Fibroblast of skin of right biceps (primary cell): ENCODE data around the gene PALD1.
"Not testable (repeated sequence)": the region's sequence is repeated elsewhere in the genome, so short reads cannot be mapped to it uniquely, and the experiment has no call there.

Source experiments
- DNase-seq: peaks from one replicate; pipeline ENCODE4 v3.0.0-alpha.2; 2013

The PALD1 gene

DNA sequence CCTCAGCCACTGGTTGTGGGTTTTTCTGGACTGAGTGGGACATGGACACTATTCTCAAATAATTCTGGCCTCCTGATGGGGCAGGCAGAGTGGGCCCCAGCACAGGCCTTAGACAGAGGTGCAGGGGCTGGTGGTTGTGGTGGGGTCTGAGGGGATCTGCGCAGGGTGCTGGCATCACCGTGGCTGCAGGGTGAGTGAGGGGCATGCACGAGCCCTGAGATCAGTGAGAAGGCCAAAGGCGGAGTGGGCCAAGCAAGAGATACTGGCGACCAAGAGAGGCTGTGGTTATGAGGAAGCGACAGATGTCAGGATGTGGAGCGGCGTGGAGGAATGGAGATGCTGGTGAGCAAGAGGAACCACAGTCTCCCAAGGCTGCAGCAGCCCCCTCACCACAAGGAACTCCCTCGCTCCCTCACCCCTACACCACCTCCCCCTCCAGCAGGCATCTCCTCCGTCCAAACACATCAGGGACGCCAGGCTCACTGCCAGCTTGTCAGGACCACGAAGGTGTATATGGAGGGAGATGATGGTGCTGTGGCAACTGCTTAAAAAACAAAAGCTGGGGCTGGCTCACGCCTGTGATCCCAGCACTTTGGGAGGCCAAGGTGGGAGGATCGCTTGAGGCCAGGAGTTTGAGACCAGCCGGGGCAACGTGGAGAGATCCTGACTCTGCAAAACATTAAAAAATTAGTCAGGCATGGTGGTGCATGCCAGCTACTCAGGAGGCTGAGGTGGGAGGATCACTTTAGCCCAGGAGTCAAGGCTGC, 114.4 kb downstream of the PALD1 start:
- DNase-seq, result no peak

DNA sequence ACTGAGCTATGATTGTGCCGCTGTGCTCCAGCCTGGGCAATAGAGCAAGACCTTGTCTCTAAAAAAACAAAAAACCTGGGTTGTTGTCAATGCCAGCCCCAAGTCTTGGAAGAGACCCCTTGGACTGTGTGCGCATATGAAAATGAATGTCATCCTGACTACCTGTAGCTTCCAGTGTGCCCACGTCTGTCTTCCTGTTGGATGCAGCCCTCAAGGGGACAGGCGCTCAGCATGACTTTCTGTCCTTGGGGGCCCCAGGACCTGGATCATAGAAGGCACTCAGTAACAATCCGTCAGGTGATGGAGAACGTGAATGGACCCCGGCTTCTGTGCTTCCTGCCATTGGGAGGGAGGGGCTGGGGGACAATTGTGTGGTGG, 114.9 kb downstream of the PALD1 start:
- no peak for DNase-seq

DNA sequence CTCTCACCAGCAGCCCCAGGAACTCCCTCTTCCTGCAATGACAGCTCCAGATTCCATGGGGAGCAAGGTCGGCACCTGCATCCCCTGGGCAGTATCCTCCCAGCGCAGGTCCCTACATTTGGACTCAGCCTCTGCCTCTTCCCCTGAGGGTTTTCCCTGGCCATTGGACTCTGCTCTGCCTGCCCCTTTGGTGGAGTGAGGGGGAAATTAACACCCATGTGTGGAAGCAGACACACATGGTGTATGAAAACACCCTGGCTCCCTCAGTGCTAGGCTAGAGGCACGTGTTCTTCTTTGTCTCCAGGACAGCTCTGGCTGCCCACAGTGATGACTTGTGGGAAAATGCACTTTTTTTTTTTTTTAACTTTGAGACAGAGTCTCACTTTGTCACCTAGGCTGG, 115.6 kb downstream of the PALD1 start:
- DNase-seq, result no peak

DNA sequence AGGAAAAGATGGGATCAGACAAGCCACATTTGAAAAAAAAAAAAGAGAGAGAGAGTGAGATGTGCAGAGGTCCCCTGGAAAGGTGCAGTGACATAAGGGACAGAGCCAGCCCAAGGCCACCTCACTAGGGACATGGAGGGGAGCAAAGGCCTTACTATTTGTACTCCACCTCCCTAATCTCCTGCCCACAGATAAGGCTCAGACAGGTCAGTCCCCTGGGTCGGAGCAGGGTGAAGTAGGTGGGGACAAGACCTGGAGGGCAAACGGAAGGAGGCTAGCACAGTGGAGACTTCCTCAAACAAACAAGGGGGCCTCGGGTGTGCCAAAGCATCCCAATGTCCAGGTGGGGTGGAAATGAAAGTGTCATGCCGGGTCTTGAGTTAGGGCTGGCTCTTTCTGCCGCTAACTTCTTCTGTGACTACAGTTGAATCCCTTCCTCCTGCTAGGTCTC, 117.0 kb downstream of the PALD1 start:
- no peak for DNase-seq

DNA sequence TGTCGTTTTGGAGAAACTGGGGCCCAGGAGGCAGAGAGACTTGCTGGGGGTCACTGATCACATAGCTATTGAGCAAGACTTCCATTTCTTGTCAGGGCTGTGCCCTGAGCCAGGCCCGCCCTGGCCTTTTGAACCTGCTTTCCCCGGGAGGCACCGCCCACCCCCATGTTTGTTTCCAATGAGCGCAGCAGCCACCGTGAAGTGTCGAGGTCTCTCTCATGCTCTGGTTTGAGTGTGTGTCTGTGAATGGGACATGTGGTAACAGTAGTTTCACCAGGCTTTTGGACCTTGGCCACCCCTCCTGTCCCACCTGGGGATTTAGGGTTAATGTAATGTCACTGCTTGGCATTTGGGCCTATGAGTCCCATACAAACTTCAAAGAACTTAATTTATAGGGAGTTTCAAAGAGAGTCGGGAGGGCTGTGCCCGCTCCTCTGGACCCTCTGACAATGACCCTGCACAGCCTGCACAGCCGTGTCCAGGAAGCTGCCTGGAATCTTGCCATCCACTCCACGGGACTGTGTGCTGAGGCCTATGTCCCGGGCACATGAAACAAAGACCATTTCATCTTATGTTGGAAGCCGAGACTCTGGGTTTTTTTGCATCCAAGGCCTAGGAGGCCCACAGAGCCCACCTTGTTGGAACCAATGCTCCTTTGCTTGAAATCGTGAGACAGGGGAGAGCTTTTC, 117.7 kb downstream of the PALD1 start:
- no peak for DNase-seq

DNA sequence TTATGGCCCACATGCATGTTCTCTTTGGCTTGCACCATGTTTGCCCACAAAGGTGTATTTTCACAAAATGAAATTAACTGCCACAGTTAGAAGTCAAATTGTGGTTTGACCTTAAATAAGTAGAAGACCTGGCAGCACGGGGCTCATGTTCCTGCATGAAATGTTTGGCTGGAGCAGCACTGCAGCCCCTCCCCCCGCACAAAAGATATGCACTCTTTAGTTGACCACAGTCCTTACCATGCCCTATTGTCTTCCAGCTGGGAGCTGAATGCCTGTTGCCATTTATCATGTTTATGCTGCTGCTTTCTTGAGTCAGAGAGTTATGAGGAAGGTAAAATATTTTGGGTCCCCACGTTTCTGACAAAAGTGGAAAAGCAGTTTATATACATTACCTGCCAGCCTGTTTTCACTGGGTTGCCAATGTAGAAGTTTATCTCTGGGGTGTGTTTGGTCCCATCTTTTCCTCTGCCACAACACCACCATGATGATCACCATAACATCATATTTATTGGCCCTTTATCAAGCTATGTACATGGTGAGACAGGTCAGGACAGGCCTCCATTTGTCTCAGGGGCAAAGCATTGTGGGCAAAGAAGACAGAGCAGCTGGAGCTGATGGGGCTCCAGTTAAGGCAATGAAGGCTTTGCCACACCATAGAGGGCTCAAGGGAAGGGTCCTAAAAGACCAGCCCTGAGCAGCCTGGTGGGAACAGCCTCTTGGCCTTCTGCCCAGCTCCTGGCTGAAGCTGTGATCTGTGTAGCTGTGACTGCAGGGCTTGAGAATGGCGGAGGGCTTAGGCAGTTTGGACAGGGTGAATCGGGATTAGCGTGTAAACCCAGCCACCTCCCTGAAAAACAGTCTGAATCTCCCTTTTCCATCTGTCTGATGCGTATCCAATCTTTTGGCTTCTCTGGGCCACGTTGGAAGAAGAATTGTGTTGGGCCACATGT, 118.6 kb downstream of the PALD1 start:
- DNase-seq, result no peak

DNA sequence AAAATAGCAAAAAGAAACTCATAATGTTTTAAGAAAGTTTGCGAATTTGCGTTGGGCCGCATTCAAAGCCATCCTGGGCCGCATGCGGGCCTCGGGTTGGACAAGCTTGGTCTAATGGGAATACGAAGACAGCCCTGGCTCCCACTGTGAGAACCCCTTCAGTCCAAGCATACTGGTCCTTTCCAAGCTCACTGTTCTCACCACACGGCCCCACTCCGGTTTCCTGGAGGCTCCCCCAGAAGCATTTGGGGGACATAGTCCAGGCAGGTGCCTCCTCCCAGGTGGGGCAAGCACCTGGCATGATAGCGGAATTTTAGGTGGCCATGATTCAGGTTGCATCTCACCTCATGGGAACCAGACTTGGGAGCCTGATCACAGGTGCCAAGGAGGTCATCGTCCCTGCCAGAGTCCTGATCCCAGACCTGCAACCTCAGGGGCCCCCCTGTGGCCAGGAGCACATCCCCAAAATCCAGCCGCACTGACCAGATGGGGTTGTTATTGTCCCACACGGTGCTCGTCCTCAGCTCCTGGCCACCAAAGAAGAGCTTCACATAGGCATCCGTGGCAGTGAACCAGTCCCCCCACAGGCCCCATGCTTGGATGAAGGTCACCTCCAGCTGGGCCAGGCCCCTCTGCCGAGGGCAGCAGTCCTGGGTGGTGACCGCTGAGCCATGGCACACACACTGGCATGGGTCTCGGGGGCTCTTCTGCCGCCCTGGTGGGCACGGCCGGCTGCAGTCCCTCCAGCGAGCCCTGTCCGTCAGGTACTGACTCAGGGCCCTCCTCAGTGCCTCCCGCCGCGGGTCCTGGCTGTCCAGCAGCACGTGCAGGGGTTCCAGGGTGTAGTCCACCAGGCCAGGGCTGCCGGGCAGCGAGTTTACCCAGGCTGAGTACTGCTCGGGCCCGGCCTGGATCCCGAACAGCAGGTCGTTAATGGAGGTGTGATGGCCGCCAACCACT, 119.6 kb downstream of the PALD1 start:
- DNase-seq, result no peak

DNA sequence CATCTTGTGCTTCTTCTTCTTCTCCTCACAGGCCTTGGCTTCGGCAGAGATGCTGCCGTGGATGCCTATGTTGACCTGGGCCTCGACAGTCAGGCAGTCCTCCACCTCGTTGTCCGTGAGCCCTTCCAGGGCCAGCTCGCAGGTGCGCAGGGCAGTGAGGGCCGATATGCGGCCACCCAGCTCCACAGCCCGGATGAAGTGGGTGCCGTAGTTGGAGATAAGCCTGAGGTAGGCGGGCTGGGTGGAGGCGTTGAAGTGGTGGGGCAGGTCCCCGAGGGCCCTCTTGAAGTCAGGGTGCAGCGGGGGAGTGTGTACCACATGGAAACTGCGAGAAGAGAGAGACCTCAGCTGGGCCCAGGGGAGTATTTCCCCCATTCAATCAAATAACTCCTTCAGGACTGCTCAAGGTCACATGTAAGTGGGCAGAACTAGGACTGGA, 120.3 kb downstream of the PALD1 start:
- DNase-seq, result no peak

DNA sequence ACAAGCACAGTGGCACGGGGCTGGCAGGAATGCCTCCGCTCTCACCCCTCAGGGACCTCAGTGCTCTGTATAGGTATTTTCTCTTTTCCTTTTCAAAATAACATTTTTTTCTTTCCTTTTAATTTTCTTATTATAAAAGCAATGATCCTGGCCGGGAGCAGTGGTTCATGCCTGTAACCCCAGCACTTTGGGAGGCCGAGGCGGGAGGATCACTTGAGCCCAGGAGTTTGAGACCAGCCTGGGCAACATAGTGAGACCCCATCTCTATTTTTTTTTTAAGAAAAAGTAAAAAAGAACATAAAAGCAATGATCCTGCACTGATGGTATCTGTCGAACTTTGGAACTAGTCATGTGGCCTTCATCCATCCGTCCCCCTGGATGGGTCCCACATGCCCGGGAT, 120.8 kb downstream of the PALD1 start:
- no peak for DNase-seq

DNA sequence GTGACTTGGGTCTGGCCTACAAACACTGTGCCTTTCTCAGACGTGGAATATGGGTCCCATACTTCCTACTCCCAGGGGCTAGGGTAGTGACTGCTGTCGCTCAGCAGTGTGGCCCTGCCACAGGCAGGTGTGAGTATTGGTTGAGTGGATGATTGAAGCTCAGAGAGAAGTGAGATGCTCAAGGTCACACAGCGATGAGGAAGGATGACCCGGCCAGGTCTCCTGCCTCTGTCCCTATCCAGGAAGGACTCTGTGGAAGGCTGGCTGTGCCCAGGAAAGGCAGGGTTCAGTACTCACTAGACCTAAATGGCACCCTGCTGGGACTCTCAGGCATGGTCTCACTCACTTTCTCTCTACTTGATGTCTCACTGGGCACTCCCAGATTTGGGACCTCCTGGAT, 121.2 kb downstream of the PALD1 start:
- DNase-seq, result no peak

DNA sequence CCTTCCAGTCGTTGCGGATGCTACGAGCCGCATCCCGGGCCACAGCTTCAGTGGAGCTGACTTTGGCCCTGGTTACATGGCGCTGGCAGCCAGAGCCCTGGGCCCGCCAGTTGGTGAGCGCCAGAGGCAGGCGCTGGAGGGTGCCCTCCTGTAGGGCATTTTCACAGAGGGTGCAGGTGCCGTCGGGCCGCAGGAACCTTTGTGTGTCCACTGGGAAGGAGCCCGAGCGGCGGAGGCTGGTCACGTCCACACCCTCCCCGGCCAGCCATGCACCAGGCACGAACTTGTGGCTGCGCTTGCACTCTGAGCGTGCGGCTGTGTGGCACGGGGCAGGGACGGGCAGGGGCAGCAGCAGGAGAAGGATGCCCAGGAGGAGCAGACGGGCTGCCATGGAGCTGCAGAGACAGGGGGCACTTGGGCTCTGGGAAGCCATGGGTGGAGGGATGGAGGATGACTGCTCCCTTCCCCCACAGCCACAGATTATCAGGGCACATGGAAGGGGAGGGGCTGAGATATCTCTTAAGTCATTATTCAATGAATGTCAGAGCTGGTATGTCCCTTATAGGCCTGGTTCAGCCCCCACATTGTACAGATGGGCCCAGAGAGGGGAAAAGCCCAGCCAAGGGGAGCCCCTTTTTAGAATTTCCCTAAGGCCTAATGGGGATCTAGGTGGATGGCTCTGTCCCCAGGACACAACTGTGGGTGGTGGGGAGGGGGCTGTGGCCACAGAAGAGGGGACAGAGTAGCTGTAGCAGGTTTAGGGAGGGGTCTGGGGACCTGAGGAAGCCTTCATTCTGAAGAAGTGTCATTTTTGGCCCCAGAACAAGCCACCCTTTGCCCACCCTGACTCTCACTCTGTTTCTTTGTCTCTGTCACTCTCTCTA, 122.2 kb downstream of the PALD1 start:
- no peak for DNase-seq

DNA sequence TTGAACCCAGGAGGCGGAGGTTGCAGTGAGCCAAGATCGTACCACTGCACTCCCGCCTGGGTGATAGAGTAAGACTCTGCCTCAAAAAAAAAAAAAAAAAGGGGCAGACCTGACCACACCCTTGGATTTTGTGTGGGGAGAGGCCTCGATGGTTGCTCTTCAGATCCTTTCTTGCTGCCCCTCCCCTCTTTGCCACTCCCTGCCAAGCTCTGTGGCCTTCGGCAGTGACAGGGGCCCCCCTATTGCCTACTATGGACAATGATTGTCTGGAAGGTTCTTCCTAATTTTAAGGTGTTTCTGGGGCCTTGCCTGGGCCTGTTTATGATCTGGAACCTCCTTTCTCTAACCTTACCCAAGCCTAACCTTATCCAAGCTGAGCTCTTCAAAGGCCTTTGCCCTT, 123.2 kb downstream of the PALD1 start:
- DNase-seq, result no peak

DNA sequence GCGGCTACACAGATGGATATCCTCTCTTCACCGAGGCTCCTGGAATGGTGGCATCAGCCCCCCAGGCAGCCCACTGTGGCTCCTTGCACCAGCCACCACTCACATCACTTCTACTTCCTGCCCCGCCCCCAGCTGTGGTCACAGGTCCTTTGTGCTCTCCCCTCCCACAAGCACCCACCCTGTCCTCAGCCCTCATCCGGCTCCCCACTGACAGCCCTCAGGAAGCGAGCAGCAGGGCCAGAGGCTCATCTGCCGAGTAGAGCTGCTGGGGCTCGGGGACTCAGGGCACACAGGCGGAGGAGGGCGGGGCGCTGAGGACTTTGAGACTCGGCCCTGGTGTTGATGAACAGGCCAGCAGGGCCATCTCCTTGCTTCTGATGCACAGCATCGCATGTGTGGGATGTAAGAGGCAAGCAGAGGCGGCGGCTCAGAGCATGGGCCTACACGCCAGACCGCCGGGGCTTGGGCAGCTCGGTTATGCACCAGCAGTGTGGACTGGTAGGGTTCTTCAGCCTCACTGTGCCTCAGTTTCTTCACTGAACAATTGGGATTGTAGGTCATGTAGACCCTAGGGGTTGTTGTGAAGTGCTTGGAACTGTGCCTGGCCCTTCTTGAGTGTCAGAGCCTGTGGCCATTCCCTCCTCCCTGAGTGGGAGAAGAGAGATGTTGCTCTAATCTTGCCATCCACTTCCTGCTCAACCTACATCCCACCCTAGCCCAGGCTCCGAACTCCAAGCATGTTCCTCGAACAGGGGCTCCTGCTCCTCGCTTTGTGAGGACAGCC, 124.3 kb downstream of the PALD1 start, which contains the start of gene PRF1:
PRF1 (minus strand) TSS at position 77 of the 784 bp plus-strand sequence. CDS start 1,839 bp downstream, outside the sequence.
- no peak for DNase-seq

DNA sequence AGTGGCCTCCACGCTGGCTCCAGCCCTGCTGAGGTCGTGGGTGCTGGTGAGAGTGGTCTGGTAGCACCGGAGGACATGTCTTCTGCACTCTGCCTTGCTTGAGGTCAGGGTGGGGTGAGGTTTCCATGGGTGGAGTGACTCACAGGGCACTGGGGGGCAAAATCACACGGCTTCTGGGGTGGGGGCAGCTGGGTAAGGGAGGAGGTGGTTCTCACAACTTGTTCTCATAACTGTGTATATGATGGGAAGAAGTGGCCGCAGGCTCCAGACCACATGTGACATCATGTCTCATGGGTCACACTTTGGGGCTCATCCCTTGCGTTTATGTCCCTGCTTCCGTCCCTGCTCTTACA, 124.9 kb downstream of the PALD1 start:
- no peak for DNase-seq

DNA sequence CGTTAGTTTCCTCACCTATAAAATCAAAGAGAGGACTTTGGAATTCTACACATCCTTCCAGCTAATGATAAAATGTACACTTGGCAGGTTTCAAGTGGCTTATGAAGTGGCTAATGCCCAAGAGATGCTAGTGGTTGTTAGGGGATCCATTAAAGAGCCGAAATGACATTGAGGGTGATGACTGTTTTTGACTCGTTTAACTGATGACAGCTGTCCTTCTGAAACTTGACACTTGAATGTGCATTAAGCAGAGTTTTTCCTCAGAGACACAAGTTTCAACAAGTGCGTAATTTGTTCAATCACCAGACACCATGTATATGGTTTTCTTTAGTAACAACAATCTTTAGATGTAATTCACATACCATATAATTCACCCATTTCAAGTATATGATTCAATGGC, 125.5 kb downstream of the PALD1 start:
- peak; percentile 25 for DNase-seq

DNA sequence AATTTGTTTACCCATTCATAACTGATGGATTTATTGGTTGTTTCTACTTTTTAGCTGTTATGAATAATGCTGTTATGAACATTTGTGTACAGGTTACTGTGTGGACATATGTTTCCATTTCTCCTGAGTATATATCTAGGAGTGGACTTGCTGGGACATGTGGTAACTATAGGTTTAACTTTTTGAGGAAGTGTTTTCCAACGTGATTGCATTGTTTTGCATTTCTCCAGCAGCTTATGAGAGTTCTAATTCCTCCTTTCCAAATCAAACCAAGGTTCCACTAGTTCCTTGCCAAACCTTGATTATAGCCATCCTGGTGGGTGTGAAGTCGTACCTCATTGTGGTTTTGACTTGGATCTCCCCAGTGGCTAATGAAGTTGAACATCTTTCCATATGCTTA, 126.6 kb downstream of the PALD1 start:
- DNase-seq, result no peak

DNA sequence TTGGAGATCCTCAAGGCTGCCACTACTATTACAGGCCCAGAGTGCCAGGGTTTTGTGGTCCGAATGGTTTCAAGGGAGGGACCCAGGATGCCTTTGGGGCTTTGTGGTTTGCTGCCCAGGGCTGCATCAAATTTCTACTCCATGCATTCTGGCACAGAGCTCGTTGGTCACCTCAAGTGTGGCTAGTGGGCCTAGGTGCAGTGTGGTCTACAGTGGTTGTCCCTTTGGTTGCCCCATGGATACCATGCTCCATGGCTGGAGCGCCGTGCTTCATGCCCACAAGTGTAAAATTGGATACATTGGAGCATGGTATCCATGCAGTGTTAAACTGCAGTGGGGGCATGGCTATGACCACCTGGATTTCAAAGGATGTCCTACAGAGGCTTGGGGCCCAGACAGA, 129.4 kb downstream of the PALD1 start:
- no peak for DNase-seq

DNA sequence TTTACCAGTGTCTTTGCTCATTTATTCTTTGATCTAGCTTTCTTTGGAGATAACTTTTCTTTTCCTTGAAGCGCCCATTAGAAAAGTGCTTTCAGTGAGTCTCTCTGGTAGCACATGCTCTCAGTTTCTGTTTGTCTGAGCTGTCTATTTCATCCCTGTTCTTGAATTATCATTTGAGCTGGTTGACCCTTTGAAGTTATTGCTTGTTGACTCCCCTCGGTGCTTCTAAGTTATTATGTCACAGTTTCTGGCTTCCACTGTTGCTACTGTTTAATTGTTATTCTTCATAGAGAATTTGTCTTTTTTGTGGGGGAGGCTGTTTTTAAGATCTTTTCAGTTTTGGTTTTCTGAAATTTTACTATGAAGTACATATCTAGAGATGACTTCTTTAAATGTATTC, 135.4 kb downstream of the PALD1 start:
- no peak for DNase-seq

DNA sequence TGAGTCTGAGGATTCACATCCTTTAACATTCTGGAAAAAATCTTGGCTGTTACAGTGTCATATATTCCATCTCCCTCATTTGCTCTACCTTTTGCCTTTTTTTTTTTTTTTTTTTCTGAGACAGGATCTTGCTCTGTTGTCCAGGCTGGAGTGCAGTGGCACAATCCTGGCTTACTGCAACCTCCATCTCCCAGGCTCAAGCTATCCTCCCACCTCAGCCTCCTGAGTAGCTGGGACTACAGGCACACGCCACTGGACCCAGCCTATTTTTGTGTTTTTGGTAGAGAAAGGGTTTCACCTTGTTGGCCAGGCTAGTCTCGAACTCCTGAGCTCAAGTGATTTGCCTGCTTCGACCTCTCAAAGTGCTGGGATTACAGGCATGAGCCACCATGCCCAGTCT, 135.8 kb downstream of the PALD1 start:
- not testable (repeated sequence) for DNase-seq

DNA sequence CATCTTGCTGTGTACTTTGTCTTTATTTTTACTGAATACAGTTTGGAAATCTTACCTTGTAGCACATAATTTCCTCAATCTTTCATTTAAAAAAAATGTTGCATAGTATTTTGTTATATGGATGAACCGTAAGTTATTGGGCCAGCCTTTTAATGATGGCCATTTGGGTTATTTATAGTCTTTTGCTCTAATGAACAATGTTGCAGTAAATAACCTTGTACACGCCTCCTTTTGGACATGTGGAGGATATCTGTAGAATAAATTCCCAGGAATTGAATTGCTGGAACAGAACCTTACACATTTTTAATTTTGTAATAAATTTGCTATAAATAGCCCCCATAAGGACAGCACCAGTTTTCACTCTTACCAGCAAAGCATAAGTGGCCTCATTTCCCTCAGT, 136.6 kb downstream of the PALD1 start:
- DNase-seq, result no peak
